GM21576 (cell line): ENCODE results near the gene TMEM121.

Experiments used
- ATAC-seq: cut with Tn5 transposase; IDR thresholded peaks from one replicate; pipeline ENCODE4 v1.9.1; 2021; ENCODE audit warnings: mild to moderate bottlenecking, moderate library complexity; ENCODE audit not compliant: unreplicated experiment

TMEM121 gene

DNA sequence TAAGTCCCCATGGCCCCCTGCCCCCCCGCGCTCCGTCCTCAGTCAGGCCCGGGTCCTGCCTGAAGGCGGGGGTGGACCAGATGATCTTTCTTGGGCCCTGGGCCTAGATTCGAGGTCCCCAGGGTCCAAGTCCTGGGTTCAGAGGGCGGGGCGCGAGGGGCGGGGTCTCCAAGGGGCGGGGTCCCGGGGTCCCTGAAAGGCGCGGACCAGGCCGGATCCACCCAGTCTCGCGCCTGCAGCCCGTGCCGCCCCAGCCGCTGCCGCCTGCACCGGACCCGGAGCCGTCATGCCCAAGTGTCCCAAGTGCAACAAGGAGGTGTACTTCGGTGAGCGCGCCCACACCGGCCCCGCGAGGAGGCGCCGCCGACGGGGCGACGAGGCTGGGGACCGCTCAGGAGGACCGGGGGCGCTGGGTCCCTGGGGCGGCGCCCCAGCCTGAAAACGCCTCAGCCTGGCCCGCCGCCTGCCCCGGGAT lies 39.4 kb upstream of the TMEM121 start:
- ATAC-seq: no peak

DNA sequence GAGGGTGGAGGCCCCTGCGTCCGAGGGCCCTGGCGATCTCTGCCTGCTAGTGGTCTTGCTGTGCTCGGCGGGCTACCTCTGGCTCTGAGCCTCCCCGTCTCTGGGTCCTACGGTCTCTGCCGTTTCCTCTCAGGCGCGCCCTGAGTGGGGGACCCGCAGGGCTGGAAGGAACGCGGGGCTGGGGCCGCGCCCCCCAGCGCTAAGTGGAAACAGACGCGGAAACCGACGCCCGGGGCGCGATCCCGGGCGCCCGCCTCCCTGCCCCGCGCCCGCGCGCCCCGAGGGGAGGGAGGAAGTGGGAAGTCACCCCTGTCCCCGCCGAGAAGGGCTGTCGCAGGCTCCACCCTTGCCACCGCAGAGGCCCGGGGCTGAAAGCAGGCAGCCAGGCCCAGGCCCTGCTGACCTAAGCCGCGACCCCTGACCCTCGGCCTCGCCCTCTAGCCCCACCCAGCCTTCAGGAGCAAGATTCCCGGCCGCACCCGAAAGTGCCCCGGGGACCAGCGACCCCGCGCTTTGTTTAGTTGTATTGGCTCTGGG lies 38.9 kb upstream of the TMEM121 start:
- ATAC-seq: no peak

DNA sequence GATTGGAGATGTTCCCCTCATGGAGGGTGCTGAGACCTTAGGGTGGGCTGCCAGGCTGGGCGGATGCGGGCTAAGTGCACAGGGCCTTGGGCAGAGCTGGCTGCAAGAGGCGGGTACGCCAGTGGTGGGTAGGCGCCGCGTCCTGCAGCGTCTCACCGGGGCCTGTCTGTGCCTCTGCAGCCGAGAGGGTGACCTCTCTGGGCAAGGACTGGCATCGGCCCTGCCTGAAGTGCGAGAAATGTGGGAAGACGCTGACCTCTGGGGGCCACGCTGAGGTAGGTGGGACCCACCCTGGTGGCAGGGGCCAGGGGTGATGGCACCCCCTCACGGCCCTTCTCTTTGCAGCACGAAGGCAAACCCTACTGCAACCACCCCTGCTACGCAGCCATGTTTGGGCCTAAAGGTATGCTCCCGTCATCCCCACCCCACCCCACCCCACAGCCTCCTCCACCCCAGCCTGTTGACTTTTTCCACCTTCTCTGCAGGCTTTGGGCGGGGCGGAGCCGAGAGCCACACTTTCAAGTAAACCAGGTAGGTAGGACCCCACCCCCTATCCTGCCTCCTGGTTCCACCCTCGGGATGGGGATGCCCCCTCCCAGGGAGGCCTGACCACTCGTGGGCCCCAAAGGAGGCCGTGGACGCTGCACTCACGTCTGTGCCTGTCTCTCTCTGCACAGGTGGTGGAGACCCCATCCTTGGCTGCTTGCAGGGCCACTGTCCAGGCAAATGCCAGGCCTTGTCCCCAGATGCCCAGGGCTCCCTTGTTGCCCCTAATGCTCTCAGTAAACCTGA lies 38.2 kb upstream of the TMEM121 start:
- ATAC-seq: no peak

DNA sequence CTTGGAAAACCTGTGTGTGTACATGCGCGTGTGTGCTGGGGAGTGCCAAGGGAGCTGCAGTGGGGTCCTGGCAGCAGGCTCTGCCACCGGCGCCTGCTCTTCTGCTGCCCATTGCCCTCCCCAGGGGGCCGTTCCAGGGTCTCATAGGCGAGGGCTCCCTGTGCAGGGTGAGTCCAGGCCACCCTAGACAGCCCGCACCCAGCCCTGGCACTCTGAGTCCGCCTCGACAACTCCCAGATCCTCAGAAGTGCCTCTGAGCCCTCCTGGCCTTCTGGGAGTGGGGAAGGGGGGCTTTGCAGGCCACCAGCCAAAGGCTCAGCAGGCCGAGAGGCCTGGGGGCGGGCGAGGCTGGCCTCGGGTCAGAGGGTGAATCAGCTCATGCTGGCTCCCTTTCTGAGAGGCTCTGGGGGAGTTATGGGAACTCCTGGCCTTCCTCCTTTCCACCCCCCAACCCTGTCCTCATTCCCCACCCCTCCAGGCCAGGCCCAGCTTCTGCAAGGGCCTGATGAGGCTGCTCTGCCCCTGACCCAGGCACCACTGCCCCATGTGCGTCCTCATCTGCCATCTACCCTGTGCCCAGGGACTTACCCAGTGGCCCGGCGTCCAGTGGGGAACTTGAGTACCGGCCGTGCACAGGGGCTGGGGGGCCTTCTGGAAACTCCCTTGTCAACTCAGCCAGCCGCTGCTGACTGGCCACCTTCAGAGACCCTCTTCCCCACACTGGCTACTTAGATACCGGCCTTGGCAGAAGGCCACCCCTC lies 37.4 kb upstream of the TMEM121 start:
- ATAC-seq: no peak

DNA sequence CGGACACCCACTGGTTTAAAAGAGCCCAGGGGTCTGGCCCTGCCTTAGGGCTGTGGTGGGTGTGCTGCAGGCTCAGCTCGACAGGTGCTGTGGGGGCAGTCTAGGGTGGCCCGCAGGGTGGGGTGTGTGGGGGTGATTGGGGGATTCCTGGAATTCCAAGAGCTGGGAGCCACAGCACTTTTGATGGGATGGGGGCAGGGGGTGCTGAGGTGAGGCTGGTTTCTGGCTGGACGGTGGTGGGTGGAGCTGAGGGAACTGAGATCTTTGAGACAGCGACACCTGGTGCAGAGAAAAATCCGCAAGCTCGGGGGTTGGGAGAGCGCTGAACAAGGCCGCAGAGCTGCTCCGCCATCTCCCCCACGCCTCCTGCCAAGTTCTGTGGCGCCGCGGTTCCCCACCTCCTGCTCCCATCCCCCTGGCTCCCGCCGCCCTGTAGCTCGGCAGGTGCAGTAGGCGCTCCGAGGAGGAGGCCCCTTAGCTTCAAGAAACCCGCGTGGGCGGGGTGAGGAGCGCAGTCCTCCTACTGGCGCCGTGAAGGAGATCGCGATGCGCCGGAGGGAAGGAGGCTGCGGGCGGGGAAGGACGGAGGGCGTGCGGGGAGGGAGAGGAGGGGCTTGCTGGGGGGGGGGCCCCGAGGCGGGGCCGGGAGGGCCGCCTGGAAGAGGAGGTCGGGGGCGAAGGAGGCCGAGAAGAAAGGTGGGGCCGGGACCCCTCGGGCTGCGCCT lies 36.7 kb upstream of the TMEM121 start:
- no peak for ATAC-seq

DNA sequence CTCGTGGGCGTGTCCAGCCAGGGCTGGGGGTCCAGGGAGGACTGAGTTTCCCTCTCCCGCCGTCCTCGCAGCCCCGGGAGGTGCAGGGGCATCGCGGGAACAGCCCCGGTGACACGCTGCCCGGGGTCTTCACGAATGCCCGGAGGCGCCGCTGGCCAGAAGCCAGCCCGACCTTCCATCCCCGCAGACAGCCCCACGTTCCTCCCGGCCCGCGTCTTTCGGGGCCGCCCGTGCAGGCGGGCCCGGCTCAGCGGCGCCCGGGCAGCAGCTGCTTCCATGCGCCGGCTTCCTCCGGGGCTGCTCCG lies 36.2 kb upstream of the TMEM121 start:
- peak; percentile 2 for ATAC-seq

DNA sequence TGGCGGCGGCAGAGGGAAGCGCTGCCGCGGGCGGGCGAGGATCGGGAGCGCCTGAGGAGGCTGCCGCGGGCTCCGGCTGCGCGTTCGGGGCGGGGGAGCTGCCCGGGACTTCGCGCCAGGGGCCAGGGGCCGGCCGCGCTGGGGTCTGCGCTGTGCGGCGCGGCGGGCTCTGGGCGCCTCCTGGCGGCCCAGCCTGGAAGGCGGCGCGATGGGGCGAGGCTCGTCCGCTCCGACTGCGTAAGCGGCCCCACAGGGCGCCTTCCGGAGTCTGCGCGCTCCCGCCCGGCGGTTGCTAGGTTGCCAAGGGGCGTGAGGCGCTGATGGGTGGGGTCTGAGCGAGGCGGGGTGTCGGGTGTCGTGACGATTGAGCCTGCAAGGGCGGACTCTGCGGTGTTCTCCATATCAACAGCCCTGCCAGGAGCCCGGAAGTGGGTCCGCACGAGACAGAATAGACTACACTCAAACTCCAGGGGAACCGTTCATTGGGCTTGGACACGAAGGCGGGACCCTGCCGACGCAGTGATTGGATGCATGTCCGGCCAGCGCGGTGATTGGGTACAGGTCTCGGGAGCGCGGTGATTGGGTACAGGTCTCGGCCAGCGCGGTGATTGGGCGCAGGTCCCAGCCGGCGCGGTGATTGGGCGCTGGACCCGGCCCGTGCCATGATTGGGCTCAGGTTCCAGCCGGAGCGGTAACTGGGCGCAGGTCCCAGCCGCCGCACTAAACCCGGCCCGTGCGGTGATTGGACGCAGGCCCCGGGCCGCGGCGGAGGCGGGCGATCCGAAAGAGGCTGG lies 35.6 kb upstream of the TMEM121 start, which contains the start of gene TEDC1:
TEDC1 (plus strand) TSS at position 675 of the 794 bp plus-strand sequence. CDS start 130 bp downstream, outside the sequence.
- peak; percentile 64 for ATAC-seq

DNA sequence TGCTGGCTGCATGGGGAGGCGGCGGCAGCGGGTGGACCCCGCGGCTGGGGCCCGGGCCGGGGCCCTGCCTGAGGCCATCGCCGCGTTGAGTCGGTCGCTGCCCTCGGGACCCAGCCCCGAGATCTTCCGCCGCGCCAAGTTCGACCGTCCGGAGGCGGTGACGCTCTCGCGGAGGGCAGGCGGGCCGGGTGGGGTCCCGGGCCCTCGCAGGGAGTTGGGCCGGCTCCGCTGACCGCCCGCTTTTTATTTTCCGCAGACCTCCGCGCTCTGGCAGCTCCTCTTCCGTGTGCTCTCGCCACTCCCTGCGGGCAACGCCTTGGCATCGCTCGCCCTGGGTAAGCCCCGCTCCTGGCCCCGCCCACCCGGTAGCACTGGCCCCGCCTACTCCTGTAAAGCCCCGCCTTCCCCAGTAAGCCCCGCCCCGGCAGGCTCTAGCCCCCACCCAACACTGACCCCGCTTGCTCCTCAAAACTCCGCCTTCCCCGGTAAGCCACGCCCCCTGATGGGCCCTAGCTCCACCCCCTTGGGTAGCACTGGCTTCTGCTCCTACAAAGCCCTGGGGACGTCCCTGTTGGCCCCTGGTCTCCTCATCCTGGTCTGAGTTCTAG lies 34.9 kb upstream of the TMEM121 start:
- ATAC-seq: no peak

DNA sequence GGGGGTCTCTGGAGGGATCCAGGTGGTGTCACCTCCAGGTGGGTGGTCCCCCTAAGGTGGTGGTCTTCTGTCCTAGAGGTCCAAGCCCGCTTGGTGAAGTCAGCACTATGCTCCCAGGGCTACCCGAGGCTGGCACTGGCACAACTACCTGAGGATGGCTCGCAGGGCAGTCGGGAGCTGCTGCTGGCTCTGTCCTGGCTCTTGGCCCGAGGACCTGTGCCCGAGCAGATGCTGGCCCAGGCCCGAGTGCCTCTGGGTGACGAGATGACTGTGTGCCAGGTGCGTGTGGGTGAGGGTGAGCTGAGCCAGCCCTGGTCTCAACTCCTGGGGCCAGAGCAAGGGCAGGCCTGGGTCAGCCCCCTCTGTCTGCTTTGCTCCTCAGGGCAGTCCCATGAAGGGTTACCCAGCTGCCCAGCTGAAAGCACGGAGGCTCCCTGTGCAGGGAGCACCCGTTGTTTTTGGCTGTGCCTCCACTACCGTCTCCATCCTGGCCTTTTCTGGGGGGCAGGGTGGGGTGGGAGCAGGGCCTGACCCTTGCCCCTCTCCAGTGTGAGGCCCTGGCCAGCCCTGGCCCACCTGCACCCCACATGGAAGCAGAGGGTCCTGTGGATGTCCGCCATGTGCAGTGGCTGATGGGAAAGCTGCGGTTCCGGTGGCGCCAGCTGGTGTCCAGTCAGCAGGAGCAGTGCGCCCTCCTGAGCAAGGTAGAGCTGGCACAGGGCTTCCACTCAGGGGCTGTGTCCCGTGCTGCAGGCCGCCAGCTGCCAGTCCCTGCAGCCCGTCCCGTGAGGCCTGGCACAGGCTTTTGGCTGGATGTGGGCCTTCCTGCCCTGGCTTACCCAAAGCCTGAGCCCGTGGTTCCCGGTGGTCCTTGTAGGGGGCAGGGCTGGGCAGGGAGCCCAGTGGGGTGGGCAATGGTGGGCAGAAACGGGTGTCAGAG lies 34.1 kb upstream of the TMEM121 start:
- no peak for ATAC-seq

DNA sequence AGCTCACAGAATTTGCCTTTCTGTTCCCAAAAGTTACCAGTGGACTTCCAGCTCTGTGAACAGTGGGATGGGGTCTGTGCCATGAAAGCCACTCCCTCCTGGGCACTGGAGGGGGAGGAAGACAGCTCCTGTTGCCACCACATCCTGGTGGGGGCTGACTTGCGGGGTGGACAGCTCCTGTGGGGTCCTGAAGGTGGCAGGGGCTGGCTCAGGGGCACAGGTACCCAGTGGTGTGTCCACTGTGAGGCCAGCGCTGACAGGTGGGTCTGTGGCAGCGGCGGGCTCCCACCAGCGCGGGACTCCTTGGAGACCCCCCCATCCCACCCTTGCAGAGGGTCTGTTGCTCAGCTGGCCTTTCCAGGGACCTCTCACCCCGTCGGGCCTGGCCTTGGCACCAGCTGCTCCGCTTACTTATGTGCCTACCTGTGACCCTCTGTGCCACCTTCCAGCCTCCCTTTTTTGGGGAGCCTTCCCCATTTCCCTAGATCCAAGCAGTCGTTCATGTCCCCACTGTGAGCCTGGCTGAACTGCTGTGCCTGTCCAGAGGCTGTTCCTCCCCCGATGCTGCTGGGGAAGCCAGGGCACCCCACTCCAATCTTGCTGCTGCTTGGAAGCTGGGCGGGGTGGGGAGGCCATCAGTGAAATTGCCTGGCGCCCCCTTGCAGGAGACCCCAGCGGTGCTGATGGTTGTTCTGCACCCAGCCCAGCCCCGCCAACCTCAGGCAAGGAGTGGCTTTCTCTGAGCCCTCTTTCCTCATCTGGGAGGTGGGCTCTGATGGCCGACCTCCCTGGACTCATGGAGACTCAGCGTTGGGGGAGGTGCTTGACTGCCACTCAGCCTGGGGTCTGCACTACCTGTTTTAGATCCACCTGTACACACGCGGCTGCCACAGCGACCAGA lies 33.2 kb upstream of the TMEM121 start:
- ATAC-seq: no peak

DNA sequence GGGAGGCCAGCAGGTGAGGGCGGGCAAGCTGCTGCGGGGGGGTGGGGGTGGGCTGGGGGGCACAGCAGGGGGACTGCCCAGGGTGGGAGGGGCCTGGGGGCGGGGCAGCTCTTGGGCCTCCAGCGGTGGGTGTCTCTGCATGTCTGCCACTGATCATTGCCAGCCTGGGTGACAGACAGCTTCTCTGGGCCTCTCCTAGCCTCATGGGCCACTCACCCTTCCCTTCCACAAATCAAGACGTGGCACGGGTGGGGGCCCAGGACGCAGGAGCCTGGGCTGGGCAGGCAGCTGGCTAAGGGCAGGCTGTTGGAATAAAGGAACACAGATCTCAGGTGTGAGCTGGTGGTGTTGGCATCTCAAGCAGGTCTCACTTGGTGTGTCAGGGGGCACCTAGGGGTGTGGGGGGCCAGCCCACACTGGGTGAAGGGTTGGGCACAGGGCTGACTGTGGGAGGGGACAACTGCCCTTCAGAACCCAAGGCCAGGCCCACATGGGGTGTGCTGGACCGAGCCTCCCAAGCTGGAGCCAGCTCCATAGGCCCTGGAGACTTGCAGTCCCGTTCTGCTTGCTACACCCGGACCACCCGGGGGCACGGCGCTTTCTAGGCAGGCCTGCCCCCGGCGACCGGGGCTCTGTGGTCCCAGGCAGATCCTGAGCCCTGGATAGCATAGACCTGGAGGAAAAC lies 32.3 kb upstream of the TMEM121 start:
- ATAC-seq: no peak

DNA sequence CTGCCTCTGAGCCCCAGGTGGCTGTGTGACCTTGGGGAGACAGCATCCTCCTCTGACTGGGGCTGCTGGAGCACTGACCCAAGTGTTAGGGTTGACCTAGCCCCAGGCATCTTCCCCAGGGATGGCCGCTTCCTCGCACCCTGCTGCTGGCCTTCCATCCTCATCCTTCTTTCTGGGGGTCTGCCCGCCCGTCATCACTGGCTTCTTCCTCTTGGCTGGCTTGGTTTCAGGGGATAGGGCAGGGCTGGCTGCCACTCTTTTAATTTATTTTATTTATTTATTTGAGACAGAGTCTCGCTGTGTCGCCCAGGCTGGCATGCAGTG lies 31.8 kb upstream of the TMEM121 start:
- ATAC-seq: no peak

DNA sequence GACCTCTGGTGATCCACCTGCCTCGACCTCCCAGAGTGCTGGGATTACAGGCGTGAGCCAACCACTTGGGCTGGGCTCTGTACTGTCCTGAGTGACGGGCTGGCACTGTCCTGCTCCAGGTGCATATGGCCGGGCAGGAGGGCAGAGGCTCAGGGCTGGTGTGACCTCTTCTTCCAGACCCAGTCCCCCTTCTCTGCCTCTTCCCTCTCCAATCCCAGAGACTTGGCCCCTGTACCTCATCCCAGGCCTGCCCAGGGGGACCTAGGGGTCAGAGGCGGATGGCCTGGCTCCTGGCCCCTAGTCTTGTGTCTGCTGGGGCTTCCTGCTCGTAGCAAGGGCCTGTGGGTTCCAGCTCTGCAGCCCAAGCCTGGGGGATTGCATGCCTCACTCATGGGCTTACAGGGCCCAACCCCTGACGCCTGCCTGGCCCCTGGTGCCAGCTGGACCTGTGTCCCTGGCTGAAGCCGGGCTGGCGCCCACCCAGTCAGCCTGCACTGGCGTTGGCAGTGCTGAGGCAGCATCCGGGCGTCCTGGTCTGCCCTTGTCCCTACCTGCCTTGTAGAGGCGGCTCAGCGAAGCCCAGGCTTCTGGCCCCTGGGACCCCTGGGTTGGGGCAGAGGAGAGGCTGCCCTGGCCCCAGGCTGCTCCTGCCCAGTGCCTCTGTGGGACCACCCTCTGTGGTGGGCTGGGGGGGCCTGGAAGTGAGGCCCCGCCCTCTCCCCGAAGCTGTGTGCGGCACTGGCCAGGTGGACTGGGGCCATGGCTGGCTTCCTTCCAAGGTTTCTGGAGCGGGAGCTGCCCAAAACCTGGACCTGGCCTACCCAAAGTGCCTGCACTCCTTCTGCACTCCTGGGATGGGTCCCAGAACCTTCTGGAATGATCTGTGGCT lies 31.0 kb upstream of the TMEM121 start:
- ATAC-seq: no peak

DNA sequence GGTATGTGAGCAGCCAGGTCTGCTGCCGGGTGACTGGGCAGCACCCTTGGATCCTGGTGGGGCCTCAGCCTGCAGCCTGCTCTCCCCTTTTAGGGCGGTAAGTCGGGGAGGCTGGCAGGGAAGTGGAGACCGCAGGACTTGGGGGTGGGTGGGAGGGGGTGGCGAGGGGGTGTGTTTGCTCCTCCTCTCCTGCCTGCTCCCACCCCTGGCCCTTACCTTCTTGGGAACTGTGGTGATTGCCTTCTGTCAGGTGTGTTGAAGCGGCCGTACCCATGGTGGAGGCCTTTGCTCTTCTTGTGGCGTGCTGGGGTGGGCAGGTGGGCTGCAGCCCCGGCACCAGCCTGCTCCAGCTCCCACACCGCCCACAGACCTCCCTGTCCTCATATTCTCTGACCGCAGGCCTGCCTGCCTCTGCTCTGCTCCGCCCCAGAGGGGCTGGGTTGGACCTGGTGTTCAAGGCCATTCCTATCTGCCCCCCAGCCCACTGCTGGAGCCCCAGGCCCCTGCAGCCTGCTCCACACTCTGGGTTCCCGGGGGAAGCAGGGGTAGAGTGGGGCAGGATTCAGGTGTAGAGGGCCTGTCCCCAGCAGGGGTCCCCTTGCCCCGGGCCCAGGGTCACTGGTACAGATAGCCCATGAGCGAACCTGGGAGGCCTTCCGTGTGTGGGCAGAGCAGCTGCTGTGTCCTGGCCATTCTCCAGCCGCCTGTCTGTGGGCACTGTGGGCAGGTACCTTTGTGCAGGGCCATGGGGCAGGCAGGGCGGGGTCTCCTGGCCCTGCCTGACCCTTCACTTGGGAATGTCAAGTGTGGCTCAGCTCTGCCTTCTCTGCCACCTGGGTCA lies 30.2 kb upstream of the TMEM121 start:
- no peak for ATAC-seq

DNA sequence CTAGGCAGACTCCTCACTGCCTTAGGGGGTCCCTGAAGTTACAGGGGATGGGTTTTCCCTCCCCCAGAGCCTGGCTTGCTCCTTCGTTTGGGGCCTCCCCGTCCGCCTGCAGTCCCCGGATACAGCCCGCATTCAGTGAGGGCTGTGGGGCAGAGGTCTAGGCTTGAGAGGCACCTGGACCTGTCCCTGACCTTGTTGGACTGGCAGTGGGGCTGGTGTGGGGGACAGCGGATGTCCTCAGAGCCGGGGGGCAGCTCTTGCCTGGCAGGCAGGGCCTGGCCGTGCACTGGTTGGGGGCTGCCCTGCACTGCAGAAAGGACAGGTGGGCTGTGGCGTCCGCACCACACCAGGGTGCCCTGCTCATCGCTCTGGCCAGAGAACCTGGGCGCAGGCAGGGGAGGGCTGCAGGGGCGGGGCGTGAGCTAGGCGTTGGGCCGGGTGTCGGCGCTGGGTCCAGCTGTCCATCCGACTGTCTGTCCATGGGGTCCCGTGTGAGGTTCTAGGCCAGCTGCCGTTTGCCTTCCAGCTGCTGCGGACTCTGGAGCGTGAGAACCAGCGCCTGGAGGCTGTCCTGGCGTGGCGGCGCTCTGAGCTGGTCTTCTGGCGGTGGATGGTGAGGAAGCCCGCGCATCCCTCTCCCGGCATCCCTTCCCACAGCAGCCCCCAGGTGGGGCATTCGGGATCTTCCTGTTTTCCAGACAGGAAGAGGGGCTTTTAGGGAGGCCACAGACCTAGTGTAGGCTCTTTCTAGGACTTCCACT lies 29.4 kb upstream of the TMEM121 start:
- no peak for ATAC-seq
